PC-3 (cell line): ENCODE results near the gene APBA1. TPM values are rescaled to one million over a fixed set of nuclear protein-coding genes. Genes with fewer than 3 reads are reported as not detected.

Source experiments
- ATAC-seq: fragments of 200-7000 bp; cut with Tn5 transposase; 2 replicates; pipeline ENCODE4 v1.9.1; 2020; ENCODE audit warnings: mild to moderate bottlenecking, moderate library complexity
- BruUV-seq: library from RNA; stranded (reverse); fragments of 400-500 nt; replicated peaks from 2 replicates; lab custom pipeline; 2021; lab: Mats Ljungman, UMichigan
- CTCF ChIA-PET: fragments of 300-600 bp; sonication (Branson Sonifier 250); formaldehyde crosslinking; loops from one replicate; lab custom pipeline; 2022; ENCODE audit warnings: antibody characterized with exemption; lab: Charles Lee
- POLR2A ChIA-PET: fragments of 300-600 bp; sonication (Branson Sonifier 250); formaldehyde crosslinking; loops from one replicate; lab custom pipeline; 2022; ENCODE audit warnings: antibody characterized with exemption; ENCODE audit not compliant: unreplicated experiment; lab: Charles Lee
- DNase-seq: peaks from one replicate; pipeline ENCODE4 v3.0.0-alpha.2; 2015
- H2AFZ ChIP-seq: fragments of 300-600 bp; sonication (generic); 2 replicates; pipeline ENCODE4 v1.6.0; 2016; ENCODE audit warnings: antibody characterized with exemption, low read length
- H3F3A ChIP-seq: fragments of 300-600 bp; sonication (generic); one replicate; pipeline ENCODE4 v1.6.0; 2017; ENCODE audit warnings: antibody characterized with exemption, low read length, control low read depth, mild to moderate bottlenecking; ENCODE audit not compliant: unreplicated experiment
- H3K27ac ChIP-seq: fragments of 300-600 bp; sonication (generic); 2 replicates; pipeline ENCODE4 v1.5.1; 2016; ENCODE audit warnings: mild to moderate bottlenecking, low read length
- H3K27me3 ChIP-seq: fragments of 300-600 bp; sonication (generic); 2 replicates; pipeline ENCODE4 v1.6.1; 2016; ENCODE audit warnings: low read length, mixed read lengths
- H3K36me3 ChIP-seq: fragments of 300-600 bp; sonication (generic); 2 replicates; pipeline ENCODE4 v1.6.1; 2016; ENCODE audit warnings: low read depth, mixed run types, low read length, mixed read lengths
- H3K4me1 ChIP-seq: fragments of 300-600 bp; sonication (generic); 2 replicates; pipeline ENCODE4 v1.5.1; 2016; ENCODE audit warnings: low read length; ENCODE audit not compliant: insufficient read depth
- H3K4me2 ChIP-seq: fragments of 300-600 bp; sonication (generic); 2 replicates; pipeline ENCODE4 v1.6.0; 2016; ENCODE audit warnings: low read length
- H3K4me3 ChIP-seq: fragments of 300-600 bp; sonication (generic); 2 replicates; pipeline ENCODE4 v1.5.1; 2016; ENCODE audit warnings: mild to moderate bottlenecking, low read length, mixed read lengths
- H3K79me2 ChIP-seq: fragments of 300-600 bp; sonication (generic); 2 replicates; pipeline ENCODE4 v1.6.1; 2017; ENCODE audit warnings: low read length, mixed read lengths
- H3K9ac ChIP-seq: fragments of 300-600 bp; sonication (generic); 2 replicates; pipeline ENCODE4 v1.6.0; 2016; ENCODE audit warnings: mild to moderate bottlenecking, low read length
- H3K9me2 ChIP-seq: fragments of 300-600 bp; sonication (generic); replicated peaks from 2 replicates; pipeline ENCODE4 v1.6.1; 2016; ENCODE audit warnings: mixed run types, low read length, mixed read lengths
- H3K9me3 ChIP-seq: fragments of 300-600 bp; sonication (generic); 2 replicates; pipeline ENCODE4 v1.6.1; 2016; ENCODE audit warnings: low read length, mixed read lengths
- H4K20me1 ChIP-seq: fragments of 300-600 bp; sonication (generic); 2 replicates; pipeline ENCODE4 v1.6.1; 2016; ENCODE audit warnings: low read length, mixed read lengths
- CTCF ChIP-seq: fragments of 300-600 bp; sonication (generic); conservative IDR thresholded peaks from 2 replicates; pipeline ENCODE4 v1.5.1; 2017; ENCODE audit warnings: antibody characterized with exemption, low read depth, mild to moderate bottlenecking, low read length
- EZH2 ChIP-seq: fragments of 300-600 bp; sonication (generic); IDR thresholded peaks from one replicate; pipeline ENCODE4 v1.6.1; 2017; ENCODE audit warnings: antibody characterized with exemption, mild to moderate bottlenecking, low read length; ENCODE audit not compliant: unreplicated experiment
- EZH2phosphoT487 ChIP-seq: fragments of 300-600 bp; sonication (generic); IDR thresholded peaks from 2 replicates; pipeline ENCODE4 v1.6.1; 2018; ENCODE audit warnings: mild to moderate bottlenecking, antibody characterized with exemption, low read length, borderline replicate concordance
- intact Hi-C: fragments of 100-400 bp; cut with micrococcal nuclease; formaldehyde crosslinking; loops from 2 replicates; pipeline ENCODE4 v1.9.0; 2023
- total RNA-seq: library from RNA; depleted of rRNA; stranded (reverse); fragments of >200 nt; gene quantifications from 2 replicates; pipeline ENCODE4 v1.2.3, GENCODE V29; 2014

The APBA1 gene
- total RNA-seq, 1 experiment from 2014 or later = 0.07 TPM

GRCh38 chr9:69452110-69452782 lies 219.9 kb downstream of the APBA1 start:
- peaks cover 20% of the 10 kb centered on the region for H3K27me3 ChIP-seq
- TF ChIP-seq EZH2phosphoT487 (no peak), CTCF (no peak), EZH2 (no peak)
- no peaks in the 10 kb centered on the region for H3K4me1 ChIP-seq
- H4K20me1 ChIP-seq = no peaks in the 10 kb centered on the region
- H3K79me2 ChIP-seq = no peaks in the 10 kb centered on the region
- no peak overlapping the region for H3K27ac ChIP-seq
- H3K9me3 ChIP-seq = no peaks in the 10 kb centered on the region
- ATAC-seq = no peak
- no peak overlapping the region for H3K4me3 ChIP-seq
- ChIA-PET CTCF (no interaction called here), POLR2A (no interaction called here)
- no TSS peak for BruUV-seq
- H2AFZ ChIP-seq = no peak overlapping the region
- DNase-seq = no peak
- H3K9me2 ChIP-seq = no peaks in the 10 kb centered on the region
- H3K9ac ChIP-seq = no peak overlapping the region
- H3K4me2 ChIP-seq = no peak overlapping the region
- intact Hi-C loops = no loop called here
- H3K36me3 ChIP-seq = no peaks in the 10 kb centered on the region
- H3F3A ChIP-seq = no peaks in the 10 kb centered on the region

- Histone ChIP-seq H3K4me2 (no peak overlapping the region), H3K4me1 (no peaks in the 10 kb centered on the region), H3K9ac (no peak overlapping the region), H4K20me1 (no peaks in the 10 kb centered on the region), H3K79me2 (no peaks in the 10 kb centered on the region), H3K27me3 (peaks cover 16% of the 10 kb centered on the region; the same call in 1 of the 2 replicates), H3K4me3 (no peak overlapping the region), H3K36me3 (no peaks in the 10 kb centered on the region), H2AFZ (no peak overlapping the region), H3K9me2 (no peaks in the 10 kb centered on the region), H3K27ac (no peak overlapping the region), H3F3A (no peaks in the 10 kb centered on the region), H3K9me3 (no peaks in the 10 kb centered on the region)
- ATAC-seq (no peak), DNase-seq (no peak)
- ChIA-PET CTCF (no interaction called here), POLR2A (no interaction called here)
- no peak for TF ChIP-seq CTCF
- TF ChIP-seq EZH2 = no peak
- no peak for TF ChIP-seq EZH2phosphoT487
- intact Hi-C loops = no loop called here
- BruUV-seq = no TSS peak
These were observed 225.7 kb downstream of the APBA1 start for GRCh38 chr9:69446496-69446895.

- intact Hi-C loops = no loop called here
- H3K36me3 ChIP-seq = no peaks in the 10 kb centered on the region
- H3F3A ChIP-seq = no peaks in the 10 kb centered on the region
- no peaks in the 10 kb centered on the region for H3K4me1 ChIP-seq
- H4K20me1 ChIP-seq = no peaks in the 10 kb centered on the region
- POLR2A ChIA-PET = no interaction called here
- TF ChIP-seq EZH2phosphoT487 (no peak), CTCF (no peak), EZH2 (no peak)
- H3K4me2 ChIP-seq = no peak overlapping the region
- CTCF ChIA-PET = no interaction called here
- no peaks in the 10 kb centered on the region for H3K79me2 ChIP-seq
- no peaks in the 10 kb centered on the region for H3K9me2 ChIP-seq
- no peak for DNase-seq
- peaks cover 16% of the 10 kb centered on the region; the same call in 1 of the 2 replicates for H3K27me3 ChIP-seq
- BruUV-seq = no TSS peak
- no peak overlapping the region for H3K27ac ChIP-seq
- no peak overlapping the region for H3K4me3 ChIP-seq
- H3K9ac ChIP-seq = no peak overlapping the region
- H3K9me3 ChIP-seq = no peaks in the 10 kb centered on the region
- ATAC-seq = no peak
- H2AFZ ChIP-seq = no peak overlapping the region
These were observed 226.9 kb downstream of the APBA1 start for GRCh38 chr9:69445251-69445650.
